Thyroid gland (tissue), 4 donors: ENCODE measurements around the gene CYP2W1.

Experiments
- POLR2A ChIP-seq, 2 donors: fragments of 450-650 bp; IDR thresholded peaks; one replicate each; pipeline ENCODE4 v1.6.1; 2017; ENCODE audit warnings: antibody characterized with exemption in 2 of 2, mild to moderate bottlenecking in 2 of 2, moderate library complexity in 1 of 2
- TF ChIP-seq, protein P1 (sequence below), 6 experiments: fragments of 200-600 bp in 3 of 6; fragments of 450-650 bp in 3 of 6; sonication (generic) in 3 of 6; IDR thresholded peaks; one replicate each; pipeline ENCODE4 v1.5.1; 2016 to 2019; ENCODE audit warnings: antibody characterized with exemption in 6 of 6, mild to moderate bottlenecking in 2 of 6, inconsistent platforms in 1 of 6, moderate library complexity in 1 of 6

- TF ChIP-seq, protein P1, sequence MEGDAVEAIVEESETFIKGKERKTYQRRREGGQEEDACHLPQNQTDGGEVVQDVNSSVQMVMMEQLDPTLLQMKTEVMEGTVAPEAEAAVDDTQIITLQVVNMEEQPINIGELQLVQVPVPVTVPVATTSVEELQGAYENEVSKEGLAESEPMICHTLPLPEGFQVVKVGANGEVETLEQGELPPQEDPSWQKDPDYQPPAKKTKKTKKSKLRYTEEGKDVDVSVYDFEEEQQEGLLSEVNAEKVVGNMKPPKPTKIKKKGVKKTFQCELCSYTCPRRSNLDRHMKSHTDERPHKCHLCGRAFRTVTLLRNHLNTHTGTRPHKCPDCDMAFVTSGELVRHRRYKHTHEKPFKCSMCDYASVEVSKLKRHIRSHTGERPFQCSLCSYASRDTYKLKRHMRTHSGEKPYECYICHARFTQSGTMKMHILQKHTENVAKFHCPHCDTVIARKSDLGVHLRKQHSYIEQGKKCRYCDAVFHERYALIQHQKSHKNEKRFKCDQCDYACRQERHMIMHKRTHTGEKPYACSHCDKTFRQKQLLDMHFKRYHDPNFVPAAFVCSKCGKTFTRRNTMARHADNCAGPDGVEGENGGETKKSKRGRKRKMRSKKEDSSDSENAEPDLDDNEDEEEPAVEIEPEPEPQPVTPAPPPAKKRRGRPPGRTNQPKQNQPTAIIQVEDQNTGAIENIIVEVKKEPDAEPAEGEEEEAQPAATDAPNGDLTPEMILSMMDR (IDR thresholded peaks at IDR 0.05) = no peak
- TF ChIP-seq POLR2A (IDR thresholded peaks at IDR 0.05) = no peak
Measured at GRCh38 chr7:988963-989529, 6.1 kb downstream of the CYP2W1 start.
